HepG2 (cell line): ENCODE data around the gene PLCL1. TPM values are rescaled to one million over a fixed set of nuclear protein-coding genes. Genes with fewer than 3 reads are reported as not detected.

ENCODE experiments used
- ATAC-seq: fragments of 200-7000 bp; cut with Tn5 transposase; 3 replicates; pipeline ENCODE4 v1.9.1; 2020; ENCODE audit warnings: mild to moderate bottlenecking, moderate library complexity
- BruUV-seq: library from RNA; stranded (reverse); fragments of 400-500 nt; replicated peaks from 2 replicates; lab custom pipeline; 2021; lab: Mats Ljungman, UMichigan
- CTCF ChIA-PET: fragments of 300-600 bp; formaldehyde crosslinking; extraction: SDS; loops from one replicate; lab custom pipeline; 2021; ENCODE audit warnings: low total read pairs, inconsistent platforms, low intra/inter-chr PET ratio; lab: Yijun Ruan, JAX
- POLR2A ChIA-PET: fragments of 350-600 bp; sonication (Branson Sonifier 250); formaldehyde crosslinking; loops from one replicate; lab custom pipeline; 2020; ENCODE audit warnings: antibody characterized with exemption, inconsistent platforms; lab: Yijun Ruan, JAX
- DNase-seq: peaks from one replicate; pipeline ENCODE4 v3.0.0-alpha.2; 2015; ENCODE audit warnings: low spot score
- FAIRE-seq: peaks from 3 replicates; lab custom pipeline; 2011; peaks lifted over from hg19 to GRCh38; lab: Jason Lieb, UNC
- H2AFZ ChIP-seq: one replicate; pipeline ENCODE4 v1.6.1; 2011; ENCODE audit warnings: low read length, inconsistent platforms
- H3K27ac ChIP-seq: fragments of 300-600 bp; 3 replicates; pipeline ENCODE4 v1.8.0; 2011; ENCODE audit warnings: mixed run types, mild to moderate bottlenecking, mixed read lengths, low read length, inconsistent platforms; ENCODE audit not compliant: insufficient read depth; ENCODE audit errors: extremely low read length
- H3K27me3 ChIP-seq, 2 experiments: fragments of 200-600 bp in 1 of 2; 2 replicates in 1 of 2; 3 replicates in 1 of 2; pipeline versions ENCODE4 v1.6.0 to v1.8.0; 2011; ENCODE audit warnings: low read length in 2 of 2, mild to moderate bottlenecking in 2 of 2, moderate library complexity in 2 of 2, inconsistent platforms in 1 of 2; ENCODE audit not compliant: insufficient read depth in 2 of 2, control insufficient read depth in 1 of 2
- H3K36me3 ChIP-seq, 2 experiments: fragments of 200-600 bp in 1 of 2; replicated peaks in 1 of 2; 2 replicates in 1 of 2; 3 replicates in 1 of 2; pipeline versions ENCODE4 v1.5.1 to v1.8.0; 2011; ENCODE audit warnings: low read length in 2 of 2, inconsistent platforms in 1 of 2; ENCODE audit not compliant: insufficient read depth in 2 of 2, control insufficient read depth in 1 of 2
- H3K4me1 ChIP-seq: 2 replicates; pipeline ENCODE4 v1.5.1; 2012; ENCODE audit warnings: low read length, inconsistent platforms; ENCODE audit not compliant: insufficient read depth
- H3K4me2 ChIP-seq: 2 replicates; pipeline ENCODE4 v1.6.0; 2011; ENCODE audit warnings: low read depth, low read length, inconsistent platforms
- H3K4me3 ChIP-seq, 3 experiments: fragments of 200-600 bp in 1 of 3; sonication (generic), shearing (Covaris generic) in 1 of 3; replicated peaks in 1 of 3; 2 replicates each; pipeline ENCODE4 v1.5.1; 2011 to 2016; ENCODE audit warnings: low read length in 3 of 3, inconsistent platforms in 2 of 3, low read depth in 2 of 3, mild to moderate bottlenecking in 2 of 3, control low read depth in 1 of 3, mixed read lengths in 1 of 3; ENCODE audit not compliant: insufficient read depth in 1 of 3
- H3K79me2 ChIP-seq: one replicate; pipeline ENCODE4 v1.6.1; 2011; ENCODE audit warnings: low read length, inconsistent platforms; ENCODE audit not compliant: insufficient read depth
- H3K9ac ChIP-seq: 2 replicates; pipeline ENCODE4 v1.6.0; 2011; ENCODE audit warnings: mild to moderate bottlenecking, low read depth, low read length, inconsistent platforms; ENCODE audit not compliant: insufficient read depth
- H3K9me3 ChIP-seq: 2 replicates; pipeline ENCODE4 v1.5.1; 2012; ENCODE audit warnings: mild to moderate bottlenecking, low read length
- H4K20me1 ChIP-seq: 2 replicates; pipeline ENCODE4 v1.6.0; 2011; ENCODE audit warnings: inconsistent platforms, mild to moderate bottlenecking, low read length, moderate library complexity; ENCODE audit not compliant: insufficient read depth
- FOXM1 ChIP-seq: sonication (generic); formaldehyde crosslinking; IDR thresholded peaks from 2 replicates; pipeline ENCODE4 v1.5.0; 2020; ENCODE audit warnings: missing genetic modification reagents
- MAFF ChIP-seq: IDR thresholded peaks from 2 replicates; pipeline ENCODE4 v1.6.1; 2011; ENCODE audit warnings: low read depth, low read length, improper control_type of control experiment
- MAFK ChIP-seq, 2 experiments: IDR thresholded peaks in 1 of 2; conservative IDR thresholded peaks in 1 of 2; 2 replicates each; pipeline ENCODE4 v1.6.1; 2011; ENCODE audit warnings: improper control_type of control experiment in 2 of 2, low read length in 2 of 2
- ZKSCAN1 ChIP-seq: fragments of 150-350 bp; IDR thresholded peaks from 2 replicates; pipeline ENCODE4 v1.6.1; 2014; ENCODE audit warnings: low read length
- WGBS: methylation state at CpG from one replicate; pipeline ENCODE4 v1.1.6; 2017; ENCODE audit warnings: low lambda C conversion rate; 5-methylcytosine and 5-hydroxymethylcytosine counted together
- in situ Hi-C: cut with HindIII; loops from 2 replicates; pipeline ENCODE4 v1.10.0; 2017; ENCODE audit warnings: low pct_unique_long_range_greater_than_20kb; ENCODE audit not compliant: extremely low pct_ligation_motif_present
- intact Hi-C: fragments of 100-400 bp; cut with micrococcal nuclease; formaldehyde crosslinking; loops from one replicate; pipeline ENCODE4 v1.10.0; 2022; ENCODE audit not compliant: unreplicated experiment
- polyA plus RNA-seq, 8 experiments: library from polyadenylated mRNA; depleted of rRNA in 3 of 8; stranded (reverse) in 7 of 8; unstranded in 1 of 8; fragments of >200 nt; fragmentation: Illumina TruSeq in 4 of 8; extraction: Trizol in 4 of 8; gene quantifications; 2 replicates each; pipeline versions ENCODE4 v1.2.1 to v1.2.3, GENCODE V29; 2011 to 2016; ENCODE audit warnings: low read depth in 4 of 8, missing spikeins in 1 of 8, mixed read lengths in 1 of 8; ENCODE audit not compliant: insufficient read depth in 1 of 8
- total RNA-seq, 5 experiments: library from RNA; depleted of rRNA; stranded (reverse); fragments of >200 nt; fragmentation: Illumina TruSeq; extraction: Trizol; gene quantifications; 2 replicates each; pipeline ENCODE4 v1.2.3, GENCODE V29; 2016; ENCODE audit warnings: low read depth in 1 of 5
- TF ChIP-seq, protein P1 (sequence below): IDR thresholded peaks from 2 replicates; pipeline ENCODE4 v1.6.1; 2012; ENCODE audit warnings: low read length, improper control_type of control experiment
- TF ChIP-seq, protein P2 (sequence below): sonication (generic); formaldehyde crosslinking; IDR thresholded peaks from 2 replicates; pipeline ENCODE4 v1.8.1; 2023; ENCODE audit warnings: mild to moderate bottlenecking, missing genetic modification reagents, borderline replicate concordance
- TF ChIP-seq, protein P3 (sequence below): sonication (generic); formaldehyde crosslinking; IDR thresholded peaks from 2 replicates; pipeline ENCODE4 v1.9.0; 2021; ENCODE audit warnings: missing genetic modification reagents, borderline replicate concordance

The PLCL1 gene
- total and polyA plus RNA-seq, 2 of the 13 experiments (the other 11 are each of a cell fraction or from before 2014, with no cell fraction given): not detected

DNA sequence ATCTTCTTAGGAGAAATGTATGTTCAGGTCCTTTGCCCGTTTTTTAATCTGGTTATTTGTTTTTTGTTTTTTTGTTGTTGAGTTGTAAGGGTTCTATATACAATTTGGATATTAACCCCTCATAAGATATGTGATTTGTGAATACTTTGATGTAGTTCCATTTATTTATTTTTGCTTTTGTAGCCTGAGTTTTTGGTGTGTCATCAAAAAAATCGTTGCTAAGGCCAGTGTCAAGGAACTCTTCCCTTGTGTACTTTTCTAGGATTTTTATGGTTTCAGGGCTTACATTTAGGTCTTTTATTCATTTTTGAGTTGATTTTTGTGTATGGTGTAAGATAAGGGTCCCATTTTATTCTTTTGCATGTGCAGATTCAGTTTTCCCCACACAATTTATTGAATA, 372.6 kb downstream of the PLCL1 start:
- no peak overlapping the region for H3K27ac ChIP-seq
- intact Hi-C loops: no loop called here

More for the DNA sequence above, 372.6 kb downstream of the PLCL1 start:
- POLR2A ChIA-PET: no interaction called here
- BruUV-seq: no TSS peak
- TF ChIP-seq, protein P1, sequence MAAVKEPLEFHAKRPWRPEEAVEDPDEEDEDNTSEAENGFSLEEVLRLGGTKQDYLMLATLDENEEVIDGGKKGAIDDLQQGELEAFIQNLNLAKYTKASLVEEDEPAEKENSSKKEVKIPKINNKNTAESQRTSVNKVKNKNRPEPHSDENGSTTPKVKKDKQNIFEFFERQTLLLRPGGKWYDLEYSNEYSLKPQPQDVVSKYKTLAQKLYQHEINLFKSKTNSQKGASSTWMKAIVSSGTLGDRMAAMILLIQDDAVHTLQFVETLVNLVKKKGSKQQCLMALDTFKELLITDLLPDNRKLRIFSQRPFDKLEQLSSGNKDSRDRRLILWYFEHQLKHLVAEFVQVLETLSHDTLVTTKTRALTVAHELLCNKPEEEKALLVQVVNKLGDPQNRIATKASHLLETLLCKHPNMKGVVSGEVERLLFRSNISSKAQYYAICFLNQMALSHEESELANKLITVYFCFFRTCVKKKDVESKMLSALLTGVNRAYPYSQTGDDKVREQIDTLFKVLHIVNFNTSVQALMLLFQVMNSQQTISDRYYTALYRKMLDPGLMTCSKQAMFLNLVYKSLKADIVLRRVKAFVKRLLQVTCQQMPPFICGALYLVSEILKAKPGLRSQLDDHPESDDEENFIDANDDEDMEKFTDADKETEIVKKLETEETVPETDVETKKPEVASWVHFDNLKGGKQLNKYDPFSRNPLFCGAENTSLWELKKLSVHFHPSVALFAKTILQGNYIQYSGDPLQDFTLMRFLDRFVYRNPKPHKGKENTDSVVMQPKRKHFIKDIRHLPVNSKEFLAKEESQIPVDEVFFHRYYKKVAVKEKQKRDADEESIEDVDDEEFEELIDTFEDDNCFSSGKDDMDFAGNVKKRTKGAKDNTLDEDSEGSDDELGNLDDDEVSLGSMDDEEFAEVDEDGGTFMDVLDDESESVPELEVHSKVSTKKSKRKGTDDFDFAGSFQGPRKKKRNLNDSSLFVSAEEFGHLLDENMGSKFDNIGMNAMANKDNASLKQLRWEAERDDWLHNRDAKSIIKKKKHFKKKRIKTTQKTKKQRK: no peak
- TF ChIP-seq MAFF (peak; percentile 59), MAFK (conservative IDR thresholded peaks at IDR 0.05 in 1 of 2, IDR thresholded peaks at IDR 0.05 in 1 of 2; ENCODE audit: low read length in 2 of 2) (peak; percentile 63 to 70; a peak in 3 of 4 replicates), FOXM1 (CRISPR knock-in tag) (no peak), ZKSCAN1 (no peak)
- TF ChIP-seq, protein P2, sequence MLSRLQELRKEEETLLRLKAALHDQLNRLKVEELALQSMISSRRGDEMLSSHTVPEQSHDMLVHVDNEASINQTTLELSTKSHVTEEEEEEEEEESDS: no peak
- TF ChIP-seq, protein P3, sequence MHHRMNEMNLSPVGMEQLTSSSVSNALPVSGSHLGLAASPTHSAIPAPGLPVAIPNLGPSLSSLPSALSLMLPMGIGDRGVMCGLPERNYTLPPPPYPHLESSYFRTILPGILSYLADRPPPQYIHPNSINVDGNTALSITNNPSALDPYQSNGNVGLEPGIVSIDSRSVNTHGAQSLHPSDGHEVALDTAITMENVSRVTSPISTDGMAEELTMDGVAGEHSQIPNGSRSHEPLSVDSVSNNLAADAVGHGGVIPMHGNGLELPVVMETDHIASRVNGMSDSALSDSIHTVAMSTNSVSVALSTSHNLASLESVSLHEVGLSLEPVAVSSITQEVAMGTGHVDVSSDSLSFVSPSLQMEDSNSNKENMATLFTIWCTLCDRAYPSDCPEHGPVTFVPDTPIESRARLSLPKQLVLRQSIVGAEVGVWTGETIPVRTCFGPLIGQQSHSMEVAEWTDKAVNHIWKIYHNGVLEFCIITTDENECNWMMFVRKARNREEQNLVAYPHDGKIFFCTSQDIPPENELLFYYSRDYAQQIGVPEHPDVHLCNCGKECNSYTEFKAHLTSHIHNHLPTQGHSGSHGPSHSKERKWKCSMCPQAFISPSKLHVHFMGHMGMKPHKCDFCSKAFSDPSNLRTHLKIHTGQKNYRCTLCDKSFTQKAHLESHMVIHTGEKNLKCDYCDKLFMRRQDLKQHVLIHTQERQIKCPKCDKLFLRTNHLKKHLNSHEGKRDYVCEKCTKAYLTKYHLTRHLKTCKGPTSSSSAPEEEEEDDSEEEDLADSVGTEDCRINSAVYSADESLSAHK (CRISPR knock-in tag): no peak
- Histone ChIP-seq H3K4me2 (no peak overlapping the region), H3K27me3 (no peaks in the 10 kb centered on the region), H3K79me2 (no peaks in the 10 kb centered on the region), H3K4me1 (no peaks in the 10 kb centered on the region), H4K20me1 (no peaks in the 10 kb centered on the region), H3K9me3 (peaks cover 6% of the 10 kb centered on the region; the same call in 1 of the 2 replicates), H3K4me3 (no peak overlapping the region), H2AFZ (no peak overlapping the region), H3K9ac (no peak overlapping the region), H3K36me3 (no peaks in the 10 kb centered on the region)
- ATAC-seq: no peak
- DNase-seq: no peak
- FAIRE-seq: no peak
- under 1% methylated on average over 2 of the region's 2 CpGs for WGBS
- in situ Hi-C loops: no loop called here
- CTCF ChIA-PET: no interaction called here
